Activated naive CD8-positive, alpha-beta T cell (primary cell): ENCODE measurements around the gene CYP2D6.
"Not testable (repeated sequence)": the region's sequence is repeated elsewhere in the genome, so short reads cannot be mapped to it uniquely, and the experiment has no call there.

Experiments
- H3K27ac Mint-ChIP-seq: one replicate; pipeline ENCODE4 v1.8.0; 2021; ENCODE audit warnings: mixed read lengths
- H3K27me3 Mint-ChIP-seq: one replicate; pipeline ENCODE4 v1.8.0; 2021; ENCODE audit warnings: mixed read lengths
- H3K36me3 Mint-ChIP-seq: one replicate; pipeline ENCODE4 v1.8.0; 2021; ENCODE audit warnings: mixed read lengths
- H3K4me1 Mint-ChIP-seq: one replicate; pipeline ENCODE4 v1.8.0; 2021; ENCODE audit warnings: low read depth, mixed read lengths
- H3K4me3 Mint-ChIP-seq: one replicate; pipeline ENCODE4 v1.8.0; 2021; ENCODE audit warnings: mild to moderate bottlenecking, mixed read lengths
- H3K9me3 Mint-ChIP-seq: one replicate; pipeline ENCODE4 v1.8.0; 2021; ENCODE audit warnings: low read depth, mixed read lengths

CYP2D6 gene

DNA sequence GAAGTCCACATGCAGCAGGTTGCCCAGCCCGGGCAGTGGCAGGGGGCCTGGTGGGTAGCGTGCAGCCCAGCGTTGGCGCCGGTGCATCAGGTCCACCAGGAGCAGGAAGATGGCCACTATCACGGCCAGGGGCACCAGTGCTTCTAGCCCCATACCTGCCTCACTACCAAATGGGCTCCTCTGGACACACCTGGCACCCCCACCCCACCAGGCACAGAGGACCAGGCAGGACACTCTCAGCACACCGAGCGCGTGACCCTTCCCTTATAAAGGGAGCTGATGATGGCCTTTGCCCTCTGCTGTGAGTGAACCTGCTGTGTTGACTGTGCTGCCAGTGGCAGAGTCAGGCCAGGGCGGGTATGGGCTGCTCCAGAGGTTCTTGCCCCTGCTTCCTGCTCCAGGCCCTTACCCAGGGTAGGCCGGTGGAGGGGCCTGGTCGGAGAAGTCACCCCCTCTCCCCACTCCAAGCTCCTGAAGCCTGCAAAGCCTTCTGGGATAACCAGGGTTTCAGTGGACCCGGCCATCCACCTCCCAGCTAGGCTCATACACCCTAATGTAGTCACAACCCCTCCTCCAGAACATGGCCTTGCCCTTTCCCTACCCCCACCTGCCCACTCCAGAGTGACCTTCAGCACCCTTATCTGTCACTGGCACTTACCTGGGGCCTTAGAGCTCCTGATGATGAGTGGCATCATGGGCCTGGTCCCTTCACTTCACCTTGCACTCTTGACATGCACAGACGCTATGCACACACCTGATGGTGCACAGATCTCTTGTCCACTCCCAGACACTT, at the start of gene CYP2D6:
Gene CYP2D6, minus strand, starts transcription at position 172 of the 793 bp plus-strand sequence. Its CDS starts 19 bp downstream, at position 153.
- not testable (repeated sequence) for H3K9me3 Mint-ChIP-seq, H3K36me3 Mint-ChIP-seq, H3K27ac Mint-ChIP-seq, H3K27me3 Mint-ChIP-seq, H3K4me1 Mint-ChIP-seq, H3K4me3 Mint-ChIP-seq

DNA sequence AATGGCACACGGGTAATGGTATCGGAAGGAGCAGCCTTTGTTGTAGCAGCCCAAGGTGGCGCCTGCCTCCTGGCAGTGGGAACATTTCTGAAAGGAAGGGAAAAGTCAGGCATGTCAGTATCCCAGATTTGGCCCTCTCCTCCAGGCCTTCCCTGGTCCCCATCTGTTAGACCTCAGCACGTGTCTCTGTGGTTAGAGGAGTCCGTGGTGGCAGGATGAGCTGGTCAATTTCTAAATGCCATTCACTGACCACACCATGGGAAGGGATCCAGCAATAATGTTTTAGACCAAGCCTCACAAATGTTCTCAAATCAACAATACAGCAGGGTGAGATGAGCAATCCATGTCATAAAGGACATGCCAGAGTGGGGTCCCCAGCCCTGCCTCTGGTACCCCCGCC, 49.0 kb upstream of the CYP2D6 start:
- H3K4me1 Mint-ChIP-seq = peaks cover 72% of the 10 kb centered on the region
- H3K36me3 Mint-ChIP-seq = peaks cover 7% of the 10 kb centered on the region
- H3K27ac Mint-ChIP-seq = no peak overlapping the region
- no peaks in the 10 kb centered on the region for H3K9me3 Mint-ChIP-seq
- no peak overlapping the region for H3K4me3 Mint-ChIP-seq
- H3K27me3 Mint-ChIP-seq = no peaks in the 10 kb centered on the region

DNA sequence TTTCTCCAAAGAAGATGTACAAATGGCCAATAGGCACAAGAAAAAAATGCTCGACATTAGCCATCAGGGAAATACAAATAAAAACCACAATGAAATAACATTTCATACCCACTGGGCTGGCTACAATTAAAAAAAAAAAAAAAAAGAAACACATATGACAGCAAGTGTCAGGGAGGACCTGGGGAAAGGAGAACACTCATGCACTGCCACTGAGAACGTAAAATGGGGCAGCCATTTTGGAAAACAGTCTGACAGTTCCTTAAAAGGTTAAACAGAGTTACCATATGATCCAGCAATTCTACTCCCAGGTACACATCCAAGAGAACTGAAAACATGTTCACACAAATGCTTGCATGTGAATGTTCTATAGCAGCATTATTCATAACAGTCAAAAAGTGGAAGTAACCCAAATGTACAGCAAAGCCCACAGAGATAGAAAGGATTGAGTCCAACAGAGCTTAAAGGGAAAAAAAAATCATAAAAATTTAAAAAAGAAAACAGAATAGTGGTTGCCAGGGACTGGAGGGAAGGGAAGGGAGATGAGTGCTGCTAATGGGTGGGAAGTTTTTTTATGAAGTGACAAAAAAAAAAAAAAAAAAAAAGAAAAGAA, 48.4 kb upstream of the CYP2D6 start:
- no peaks in the 10 kb centered on the region for H3K27me3 Mint-ChIP-seq
- H3K27ac Mint-ChIP-seq = no peak overlapping the region
- H3K9me3 Mint-ChIP-seq = no peaks in the 10 kb centered on the region

DNA sequence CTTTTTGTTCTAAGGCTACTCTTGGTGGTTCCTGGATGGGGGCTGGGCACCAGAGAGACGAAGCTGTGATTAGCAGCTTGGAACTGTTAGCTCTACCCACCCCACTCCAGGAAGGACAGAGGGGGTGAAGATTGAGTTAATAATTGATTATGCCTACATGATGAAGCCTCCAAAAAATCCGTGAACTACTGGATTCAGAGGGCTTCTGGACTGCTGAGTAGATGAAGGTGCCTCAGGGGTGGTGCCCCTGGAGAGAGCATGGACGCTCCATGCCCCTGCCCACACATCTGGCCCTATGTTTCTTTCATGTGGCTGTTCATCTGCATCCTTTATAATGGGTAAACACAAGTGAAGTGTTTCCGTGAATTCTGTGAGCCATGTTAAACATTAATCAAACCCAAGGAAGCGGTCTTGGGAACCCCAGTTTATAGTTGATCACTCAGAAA, 47.3 kb upstream of the CYP2D6 start:
- Mint-ChIP-seq H3K9me3 (no peaks in the 10 kb centered on the region), H3K36me3 (peaks cover 7% of the 10 kb centered on the region), H3K4me1 (peaks cover 68% of the 10 kb centered on the region), H3K27me3 (no peaks in the 10 kb centered on the region), H3K4me3 (peak overlapping the region; percentile 3), H3K27ac (no peak overlapping the region)

More for the DNA sequence above, 48.4 kb upstream of the CYP2D6 start:
- H3K4me3 Mint-ChIP-seq = no peak overlapping the region
- peaks cover 7% of the 10 kb centered on the region for H3K36me3 Mint-ChIP-seq
- peaks cover 71% of the 10 kb centered on the region for H3K4me1 Mint-ChIP-seq

DNA sequence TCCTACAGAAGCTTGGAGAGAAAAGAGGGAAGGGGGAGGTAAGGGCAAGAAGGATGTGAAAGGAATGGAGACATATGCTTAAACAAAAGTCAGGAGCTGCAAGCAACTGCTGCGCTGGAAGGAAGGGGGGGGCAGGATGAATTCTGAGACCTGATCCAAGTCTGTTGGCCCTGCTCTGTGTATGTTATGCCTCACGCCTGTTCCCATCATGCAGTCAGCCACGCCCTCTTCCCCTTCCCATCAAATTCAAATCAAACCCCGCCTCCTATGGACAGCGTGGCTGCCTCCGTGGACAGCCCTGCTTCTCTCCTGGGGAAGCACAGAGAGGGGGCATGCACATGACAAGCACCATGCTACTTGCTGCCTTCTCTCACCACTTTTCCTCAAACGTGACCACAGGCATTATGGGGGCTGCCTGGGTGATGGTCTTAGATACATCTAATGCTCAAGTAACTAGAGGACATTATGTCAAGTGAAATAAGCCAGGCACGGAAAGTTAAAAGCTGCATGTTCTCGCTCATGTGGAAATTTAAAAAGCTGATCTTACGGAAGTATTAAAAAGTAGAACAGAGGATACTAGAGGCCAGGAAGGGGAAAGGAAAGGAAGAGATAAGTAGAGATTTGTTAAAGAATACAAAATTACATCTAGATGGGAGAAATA, 45.8 kb upstream of the CYP2D6 start:
- Mint-ChIP-seq H3K9me3 (no peaks in the 10 kb centered on the region), H3K27ac (no peak overlapping the region)

DNA sequence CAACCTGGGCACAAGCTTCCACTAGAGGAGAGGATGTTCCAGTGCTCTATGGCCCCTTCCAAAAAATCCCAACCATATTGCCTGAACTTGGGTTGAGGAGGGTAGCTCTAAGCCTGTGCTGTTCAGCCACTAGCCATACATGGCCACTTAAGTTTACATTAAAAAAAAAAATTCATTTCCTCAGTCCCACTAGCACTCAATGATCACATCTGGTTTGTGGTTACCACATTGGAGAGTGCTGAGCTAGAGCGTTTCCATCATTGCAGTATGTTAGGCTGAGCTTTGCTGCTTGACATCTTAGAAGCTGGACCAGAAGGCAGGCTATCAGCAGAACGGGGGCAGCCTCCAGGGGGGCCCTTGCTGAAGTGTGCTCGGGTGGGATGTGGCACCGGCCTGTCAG, 43.5 kb upstream of the CYP2D6 start:
- Mint-ChIP-seq H3K4me3 (no peak overlapping the region), H3K9me3 (no peaks in the 10 kb centered on the region), H3K27ac (peak overlapping the region; percentile 34), H3K27me3 (no peaks in the 10 kb centered on the region), H3K4me1 (peaks cover 44% of the 10 kb centered on the region), H3K36me3 (peaks cover 7% of the 10 kb centered on the region)

More for the DNA sequence above, 45.8 kb upstream of the CYP2D6 start:
- Mint-ChIP-seq H3K27me3 (no peaks in the 10 kb centered on the region), H3K36me3 (peaks cover 7% of the 10 kb centered on the region), H3K4me3 (no peak overlapping the region), H3K4me1 (peaks cover 63% of the 10 kb centered on the region)

DNA sequence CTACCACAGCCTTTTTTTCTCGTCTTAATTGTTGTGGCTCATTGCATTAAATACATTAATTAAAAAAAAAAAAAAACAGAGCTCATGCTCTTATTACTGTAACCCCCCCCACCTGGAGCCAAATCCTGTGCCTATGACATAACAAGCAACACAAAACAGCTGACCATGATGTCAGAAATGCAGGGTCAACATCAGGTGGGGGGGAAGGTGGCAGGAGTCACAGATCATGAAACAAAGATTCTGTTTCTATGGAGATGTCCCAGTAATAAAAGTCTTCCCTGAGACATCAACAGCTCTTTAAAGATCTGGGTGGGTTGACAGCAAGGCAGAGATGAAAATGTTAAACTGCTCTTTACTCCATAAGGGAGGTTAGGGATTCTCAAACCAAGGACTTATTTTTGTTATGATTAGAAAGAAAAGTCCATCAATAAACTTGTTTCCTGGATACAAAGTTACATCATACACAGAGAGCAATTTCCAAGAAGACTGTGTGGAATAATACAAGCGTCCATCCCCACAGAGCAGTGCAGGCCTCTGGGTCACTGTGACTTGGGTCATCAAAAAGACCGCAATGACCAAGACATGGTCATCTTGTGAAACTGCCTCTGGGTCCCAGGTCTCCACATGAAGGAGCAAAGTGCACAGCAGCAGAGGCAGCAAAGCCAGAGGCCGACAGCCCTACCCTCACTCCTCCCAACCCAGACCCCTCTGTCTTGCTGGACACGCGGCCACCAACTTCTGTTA, 42.7 kb upstream of the CYP2D6 start:
- H3K4me1 Mint-ChIP-seq = peaks cover 42% of the 10 kb centered on the region

DNA sequence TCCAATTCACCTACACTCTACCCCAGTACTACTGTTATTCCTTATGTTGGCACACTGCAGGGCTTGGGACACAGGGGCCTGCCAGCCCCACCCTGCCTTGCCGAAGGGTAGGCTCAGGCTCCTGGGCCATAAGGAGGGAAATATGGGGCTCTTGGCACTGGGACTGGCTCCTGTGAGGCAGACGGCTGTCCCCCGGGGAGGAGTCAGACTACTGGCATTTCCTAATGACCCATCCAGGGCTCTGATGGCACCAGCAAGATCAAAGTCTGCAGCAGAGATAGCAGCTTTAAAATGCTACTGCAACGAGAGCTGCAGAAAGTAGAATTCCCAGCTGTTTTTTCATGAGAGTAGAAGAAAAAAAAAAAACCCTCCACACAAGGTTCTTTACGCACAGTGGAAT, 42.2 kb upstream of the CYP2D6 start:
- Mint-ChIP-seq H3K27me3 (no peaks in the 10 kb centered on the region), H3K4me1 (peaks cover 38% of the 10 kb centered on the region), H3K27ac (no peak overlapping the region), H3K36me3 (peaks cover 7% of the 10 kb centered on the region), H3K9me3 (no peaks in the 10 kb centered on the region), H3K4me3 (no peak overlapping the region)

More for the DNA sequence above, 42.7 kb upstream of the CYP2D6 start:
- H3K27ac Mint-ChIP-seq = no peak overlapping the region
- H3K9me3 Mint-ChIP-seq = no peaks in the 10 kb centered on the region
- peaks cover 7% of the 10 kb centered on the region for H3K36me3 Mint-ChIP-seq
- H3K4me3 Mint-ChIP-seq = no peak overlapping the region
- H3K27me3 Mint-ChIP-seq = no peaks in the 10 kb centered on the region

DNA sequence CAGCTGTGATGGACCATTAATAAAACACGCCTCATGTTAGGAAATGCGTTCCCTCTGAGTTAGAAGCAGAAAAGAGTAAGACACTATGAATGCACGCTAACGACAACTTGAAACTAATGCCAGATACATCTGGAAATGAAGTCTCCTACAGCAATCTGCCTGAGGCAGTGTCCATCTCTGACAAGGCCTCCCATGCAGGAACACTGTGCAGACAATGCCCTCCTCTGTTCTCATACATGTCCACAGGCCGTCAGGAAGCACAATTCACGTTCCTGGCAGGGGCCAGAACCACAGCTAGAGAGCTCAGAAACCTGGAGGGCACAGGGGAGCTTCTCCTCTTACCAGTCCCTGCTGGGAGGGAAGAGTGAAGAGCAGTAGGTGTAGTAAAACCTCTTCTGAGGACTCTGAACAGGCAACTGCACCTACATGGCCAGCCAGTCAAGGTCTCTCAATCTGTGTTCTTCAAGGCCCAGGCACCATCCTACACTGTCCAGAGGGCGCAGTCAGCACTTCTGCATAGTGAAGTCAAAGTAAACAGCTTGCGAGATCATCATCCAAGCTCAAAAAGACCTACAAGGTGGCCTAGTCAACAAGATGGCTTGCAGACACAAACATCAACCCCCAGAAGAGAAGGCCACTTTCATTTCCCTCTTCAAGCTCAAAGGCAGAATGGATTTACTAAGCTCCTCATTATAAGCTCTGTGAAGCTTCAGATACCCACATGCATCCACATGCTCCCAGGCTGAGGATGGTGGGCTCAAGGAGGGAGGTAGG, 41.5 kb upstream of the CYP2D6 start:
- Mint-ChIP-seq H3K27ac (no peak overlapping the region), H3K27me3 (no peaks in the 10 kb centered on the region), H3K4me1 (peaks cover 33% of the 10 kb centered on the region), H3K4me3 (no peak overlapping the region), H3K9me3 (no peaks in the 10 kb centered on the region), H3K36me3 (peaks cover 7% of the 10 kb centered on the region)

DNA sequence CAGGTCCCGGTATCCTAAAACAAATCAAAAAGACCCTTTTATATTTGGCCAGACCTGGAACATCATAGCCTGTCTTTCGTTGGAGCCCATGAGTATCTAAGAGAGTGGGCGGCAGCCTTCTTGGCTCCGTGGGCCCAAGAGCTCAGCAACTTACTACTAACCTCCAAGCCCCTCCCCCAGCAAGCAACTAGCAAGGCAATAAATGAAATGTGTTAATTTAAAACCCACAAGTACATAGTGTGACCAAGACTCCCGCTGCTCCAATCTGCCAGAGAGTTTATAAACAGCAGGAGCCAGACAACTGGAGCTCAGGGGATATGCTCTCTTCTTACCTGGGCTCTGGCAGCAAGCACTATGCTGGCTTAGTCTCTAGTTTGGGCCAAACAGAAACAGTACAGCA, 40.8 kb upstream of the CYP2D6 start:
- Mint-ChIP-seq H3K4me1 (peaks cover 27% of the 10 kb centered on the region), H3K36me3 (peaks cover 3% of the 10 kb centered on the region), H3K4me3 (no peak overlapping the region), H3K9me3 (no peaks in the 10 kb centered on the region), H3K27me3 (no peaks in the 10 kb centered on the region), H3K27ac (peak overlapping the region; percentile 41)

DNA sequence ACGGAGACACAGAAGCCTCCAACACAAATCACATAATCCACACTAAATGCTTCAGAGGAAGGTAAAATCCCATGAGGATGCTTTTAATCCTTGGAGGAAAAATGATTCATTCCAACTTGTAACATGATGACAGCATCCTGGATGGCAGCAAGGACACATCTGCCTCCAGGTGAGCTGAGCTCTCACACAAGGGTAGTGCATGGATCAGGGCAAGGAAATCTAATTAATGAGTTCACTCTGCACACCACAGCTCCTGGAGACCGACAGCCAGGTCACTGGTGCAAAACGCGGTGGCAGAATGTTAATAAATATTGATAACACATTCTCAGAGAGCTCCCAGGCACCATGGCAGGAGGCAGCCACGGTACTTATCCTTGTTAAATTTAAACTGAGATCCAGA, 40.3 kb upstream of the CYP2D6 start:
- peaks cover under 1% of the 10 kb centered on the region for H3K36me3 Mint-ChIP-seq
- no peaks in the 10 kb centered on the region for H3K9me3 Mint-ChIP-seq
- H3K4me1 Mint-ChIP-seq = peaks cover 24% of the 10 kb centered on the region
- H3K27ac Mint-ChIP-seq = no peak overlapping the region
- H3K4me3 Mint-ChIP-seq = no peak overlapping the region
- no peaks in the 10 kb centered on the region for H3K27me3 Mint-ChIP-seq

DNA sequence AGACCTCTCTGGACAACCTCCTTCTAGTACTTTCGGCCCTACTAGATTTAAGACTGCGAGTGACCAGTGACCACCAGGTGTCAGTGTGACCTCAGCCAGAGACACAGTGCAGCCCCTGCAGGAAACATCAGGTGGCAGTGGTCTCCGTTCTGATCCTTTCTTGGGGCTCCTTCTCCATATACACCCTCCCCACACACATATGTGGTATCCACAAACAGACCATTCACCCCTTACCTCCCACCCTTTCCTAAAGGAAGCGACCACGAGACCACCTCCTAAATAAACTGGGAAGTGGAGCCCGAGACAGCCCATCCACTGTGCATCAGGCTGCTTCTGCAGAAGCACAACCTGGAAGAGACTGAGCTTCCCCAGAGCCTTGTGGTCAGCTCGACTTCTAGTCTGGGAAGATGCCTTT, 38.5 kb upstream of the CYP2D6 start:
- no peak overlapping the region for H3K27ac Mint-ChIP-seq
- H3K36me3 Mint-ChIP-seq = no peaks in the 10 kb centered on the region
- H3K9me3 Mint-ChIP-seq = no peaks in the 10 kb centered on the region
- H3K4me1 Mint-ChIP-seq = peaks cover 20% of the 10 kb centered on the region
- H3K27me3 Mint-ChIP-seq = no peaks in the 10 kb centered on the region
- H3K4me3 Mint-ChIP-seq = no peak overlapping the region

DNA sequence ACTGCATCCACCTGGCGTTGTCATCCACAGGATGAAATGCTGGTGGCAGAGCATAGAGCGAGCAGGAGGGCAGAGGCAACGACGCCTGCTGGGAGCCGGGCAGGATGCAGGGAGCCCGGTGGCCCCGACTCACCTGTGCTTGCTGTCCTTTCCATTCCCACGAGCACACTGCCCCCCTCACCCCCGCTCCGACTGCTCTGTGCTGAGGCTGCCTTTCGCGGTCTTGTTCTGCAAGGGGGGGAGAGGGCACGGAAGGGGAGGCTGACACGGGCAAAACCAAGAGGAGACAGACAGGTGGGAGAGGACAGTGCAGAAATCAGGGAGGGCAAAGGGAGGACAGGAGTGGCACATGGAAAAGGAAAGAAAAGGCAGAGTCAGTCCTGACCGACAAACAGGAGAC, 37.9 kb upstream of the CYP2D6 start:
- Mint-ChIP-seq H3K4me1 (peaks cover 17% of the 10 kb centered on the region), H3K27me3 (no peaks in the 10 kb centered on the region), H3K36me3 (no peaks in the 10 kb centered on the region), H3K9me3 (no peaks in the 10 kb centered on the region), H3K27ac (no peak overlapping the region), H3K4me3 (no peak overlapping the region)

DNA sequence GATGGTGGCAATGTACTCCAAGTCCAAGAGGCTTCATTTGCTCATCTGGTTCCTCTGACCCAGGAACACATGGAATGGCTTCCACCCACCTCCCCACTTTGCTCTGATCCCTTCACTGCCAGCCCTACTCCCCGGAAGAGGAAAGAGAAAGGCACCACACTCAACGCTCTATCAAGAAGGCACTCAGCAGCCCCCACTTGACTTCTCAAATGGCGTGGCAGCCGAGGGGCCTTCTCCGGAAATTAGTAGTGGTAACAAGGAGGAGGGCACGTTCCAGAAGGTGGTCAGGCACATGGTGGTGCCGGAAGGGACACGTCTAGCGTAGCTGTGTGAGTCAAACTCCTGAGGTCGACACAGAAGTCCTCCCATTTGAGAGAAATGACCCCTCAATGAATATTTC, 36.5 kb upstream of the CYP2D6 start:
- no peaks in the 10 kb centered on the region for H3K36me3 Mint-ChIP-seq
- no peak overlapping the region for H3K4me3 Mint-ChIP-seq
- no peaks in the 10 kb centered on the region for H3K9me3 Mint-ChIP-seq
- H3K27ac Mint-ChIP-seq = no peak overlapping the region
- peaks cover 7% of the 10 kb centered on the region for H3K4me1 Mint-ChIP-seq
- no peaks in the 10 kb centered on the region for H3K27me3 Mint-ChIP-seq
